GM12874 (cell line): ENCODE results near the gene MIPOL1.

Source experiments
- TF ChIP-seq, protein P1 (sequence below): IDR thresholded peaks from 2 replicates; pipeline ENCODE4 v1.5.1; 2011; ENCODE audit warnings: low read depth, mild to moderate bottlenecking, control low read depth, low read length, moderate library complexity; ENCODE audit not compliant: insufficient read depth

The MIPOL1 gene

GRCh38 chr14:37413504-37414003 is 215.8 kb downstream of the MIPOL1 start:
- TF ChIP-seq, protein P1, sequence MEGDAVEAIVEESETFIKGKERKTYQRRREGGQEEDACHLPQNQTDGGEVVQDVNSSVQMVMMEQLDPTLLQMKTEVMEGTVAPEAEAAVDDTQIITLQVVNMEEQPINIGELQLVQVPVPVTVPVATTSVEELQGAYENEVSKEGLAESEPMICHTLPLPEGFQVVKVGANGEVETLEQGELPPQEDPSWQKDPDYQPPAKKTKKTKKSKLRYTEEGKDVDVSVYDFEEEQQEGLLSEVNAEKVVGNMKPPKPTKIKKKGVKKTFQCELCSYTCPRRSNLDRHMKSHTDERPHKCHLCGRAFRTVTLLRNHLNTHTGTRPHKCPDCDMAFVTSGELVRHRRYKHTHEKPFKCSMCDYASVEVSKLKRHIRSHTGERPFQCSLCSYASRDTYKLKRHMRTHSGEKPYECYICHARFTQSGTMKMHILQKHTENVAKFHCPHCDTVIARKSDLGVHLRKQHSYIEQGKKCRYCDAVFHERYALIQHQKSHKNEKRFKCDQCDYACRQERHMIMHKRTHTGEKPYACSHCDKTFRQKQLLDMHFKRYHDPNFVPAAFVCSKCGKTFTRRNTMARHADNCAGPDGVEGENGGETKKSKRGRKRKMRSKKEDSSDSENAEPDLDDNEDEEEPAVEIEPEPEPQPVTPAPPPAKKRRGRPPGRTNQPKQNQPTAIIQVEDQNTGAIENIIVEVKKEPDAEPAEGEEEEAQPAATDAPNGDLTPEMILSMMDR = no peak

DNA sequence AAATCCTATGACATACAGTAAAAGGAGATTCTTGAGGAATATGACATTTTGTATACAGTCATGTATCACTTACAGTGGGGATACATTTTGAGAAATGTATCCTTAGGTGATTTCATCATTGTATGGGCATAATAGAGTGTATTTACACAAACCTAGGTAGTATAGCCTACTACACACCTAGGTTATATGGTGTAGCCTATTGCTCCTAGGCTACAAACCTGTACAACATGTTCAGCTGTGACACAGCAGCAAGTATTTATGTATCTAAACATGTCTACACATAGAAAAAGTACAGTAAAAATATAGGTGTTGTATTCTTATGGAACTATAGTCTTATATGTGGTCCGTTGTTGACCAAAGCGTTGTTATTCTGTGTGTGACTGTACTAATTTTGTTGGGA is 218.5 kb downstream of the MIPOL1 start:
- TF ChIP-seq, protein P1 = no peak

- TF ChIP-seq, protein P1 = no peak
Observed at GRCh38 chr14:37417151-37417550, 219.4 kb downstream of the MIPOL1 start.

DNA sequence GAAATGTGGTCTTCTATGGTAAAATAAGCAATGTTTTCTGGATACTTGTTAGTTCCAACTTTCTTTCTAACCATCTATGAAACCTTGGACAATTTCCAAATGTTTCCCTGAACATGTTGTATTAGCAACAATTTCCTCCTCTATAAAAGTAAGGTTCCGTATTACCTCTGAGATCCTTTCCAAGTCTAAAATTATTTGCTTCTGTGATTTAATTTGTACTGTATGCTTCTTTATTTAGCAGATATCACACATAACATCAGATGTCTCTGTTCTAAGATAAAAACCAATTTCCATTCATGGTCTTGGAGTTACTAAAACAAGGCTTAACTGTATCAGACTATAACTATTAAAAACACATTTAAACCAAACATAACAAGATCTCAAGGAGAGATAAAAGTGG is 220.1 kb downstream of the MIPOL1 start:
- TF ChIP-seq, protein P1 = no peak

- TF ChIP-seq, protein P1 = no peak
Observed at GRCh38 chr14:37420622-37421021, 222.9 kb downstream of the MIPOL1 start.

DNA sequence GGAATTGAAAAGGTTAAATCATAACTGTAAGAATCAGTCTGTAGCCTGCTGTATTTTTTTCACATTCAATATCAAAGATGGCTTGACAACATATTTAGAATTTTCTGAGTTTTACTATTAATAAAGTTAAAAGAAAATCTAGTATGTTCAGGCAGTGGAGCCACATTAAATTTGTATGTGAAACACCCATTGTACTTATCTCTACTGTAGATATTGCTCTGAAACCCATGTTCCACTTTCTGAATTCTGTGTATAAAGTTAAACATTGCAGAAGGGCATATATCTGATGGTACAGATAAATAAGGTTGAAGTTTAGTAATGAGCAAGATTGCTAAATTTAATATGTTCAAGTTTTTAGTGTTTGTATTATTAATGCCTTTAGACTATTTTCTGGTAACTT is 224.6 kb downstream of the MIPOL1 start:
- TF ChIP-seq, protein P1 = no peak

GRCh38 chr14:37422748-37423147 is 225.0 kb downstream of the MIPOL1 start:
- TF ChIP-seq, protein P1 = no peak
